ENCODE results near the gene FBXO15.

The FBXO15 gene

GRCh38 chr18:74110149-74110548 is 37.5 kb downstream of the FBXO15 start:
- DNase-seq = no peak

DNA sequence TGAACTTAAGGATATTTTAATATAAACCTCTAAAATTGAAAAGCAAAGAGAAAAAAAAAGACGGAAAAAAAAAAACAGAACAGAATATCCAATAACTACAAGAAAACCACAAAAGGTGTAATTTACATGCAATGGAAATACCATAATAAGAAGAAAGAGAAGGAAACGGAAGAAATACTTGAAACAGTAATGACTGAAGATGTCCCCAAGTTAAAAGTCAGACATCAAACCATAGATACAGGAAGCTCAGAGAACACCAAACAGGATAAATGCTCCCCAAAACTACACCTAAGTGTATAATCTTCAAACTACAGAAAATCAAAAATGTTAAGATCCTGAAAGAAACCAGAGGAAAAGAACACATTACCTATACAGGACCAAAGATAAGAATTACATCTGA is 39.2 kb downstream of the FBXO15 start:
- no peak for DNase-seq

GRCh38 chr18:74097803-74098202 is 49.8 kb downstream of the FBXO15 start:
- DNase-seq = no peak

DNA sequence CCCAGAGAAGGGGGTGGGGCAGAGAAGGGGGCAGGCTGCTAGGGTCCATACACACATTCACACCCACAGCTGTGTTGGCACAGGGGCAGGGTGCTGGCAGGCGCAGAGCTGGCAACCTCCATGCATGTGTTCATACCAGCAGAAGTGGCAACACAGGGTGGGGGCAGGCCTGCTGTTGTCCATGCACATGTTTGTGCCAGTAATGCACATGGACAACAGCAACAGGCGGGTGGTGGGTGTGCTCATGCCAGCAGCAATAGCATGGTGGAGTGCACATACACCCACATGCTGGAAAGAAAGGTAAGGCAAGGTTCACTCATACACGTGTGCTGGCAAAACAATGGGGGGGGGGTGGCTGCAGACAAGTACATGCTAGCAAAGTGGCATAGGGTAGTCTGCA is 54.7 kb downstream of the FBXO15 start:
- DNase-seq = no peak

DNA sequence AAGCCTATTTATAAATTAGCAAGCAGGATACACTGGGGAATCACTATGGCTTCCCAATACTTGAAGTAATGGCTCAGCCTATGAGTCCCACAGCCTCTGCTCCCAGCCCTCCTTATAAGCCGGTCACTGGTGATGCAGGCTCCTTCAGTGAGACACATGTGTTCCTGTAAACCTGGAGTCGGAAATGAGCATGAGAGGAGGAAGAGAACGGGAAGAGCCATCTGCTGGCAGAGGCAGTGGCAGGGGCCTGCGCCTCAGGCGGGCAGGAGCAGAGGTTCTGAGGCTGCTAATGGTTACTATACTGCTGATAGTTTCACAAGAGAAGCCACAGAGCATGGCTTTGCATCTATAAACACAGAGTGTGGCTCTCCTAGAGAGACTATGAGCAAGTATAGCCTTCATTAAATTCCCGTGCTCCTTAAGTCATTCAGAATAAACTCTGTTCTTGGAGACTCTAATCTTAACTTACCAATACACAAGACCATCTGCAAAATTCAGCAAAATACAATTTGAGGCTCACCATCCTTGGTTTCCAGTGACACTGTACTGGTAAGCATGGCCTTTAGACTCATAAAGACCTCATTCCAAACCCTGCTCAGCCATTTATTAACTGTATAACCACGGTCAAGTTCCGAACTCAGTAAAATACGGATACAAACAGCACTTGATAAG is 63.3 kb downstream of the FBXO15 start:
- no peak for DNase-seq

- DNase-seq = no peak
These were observed 64.1 kb downstream of the FBXO15 start for GRCh38 chr18:74083557-74083952.

DNA sequence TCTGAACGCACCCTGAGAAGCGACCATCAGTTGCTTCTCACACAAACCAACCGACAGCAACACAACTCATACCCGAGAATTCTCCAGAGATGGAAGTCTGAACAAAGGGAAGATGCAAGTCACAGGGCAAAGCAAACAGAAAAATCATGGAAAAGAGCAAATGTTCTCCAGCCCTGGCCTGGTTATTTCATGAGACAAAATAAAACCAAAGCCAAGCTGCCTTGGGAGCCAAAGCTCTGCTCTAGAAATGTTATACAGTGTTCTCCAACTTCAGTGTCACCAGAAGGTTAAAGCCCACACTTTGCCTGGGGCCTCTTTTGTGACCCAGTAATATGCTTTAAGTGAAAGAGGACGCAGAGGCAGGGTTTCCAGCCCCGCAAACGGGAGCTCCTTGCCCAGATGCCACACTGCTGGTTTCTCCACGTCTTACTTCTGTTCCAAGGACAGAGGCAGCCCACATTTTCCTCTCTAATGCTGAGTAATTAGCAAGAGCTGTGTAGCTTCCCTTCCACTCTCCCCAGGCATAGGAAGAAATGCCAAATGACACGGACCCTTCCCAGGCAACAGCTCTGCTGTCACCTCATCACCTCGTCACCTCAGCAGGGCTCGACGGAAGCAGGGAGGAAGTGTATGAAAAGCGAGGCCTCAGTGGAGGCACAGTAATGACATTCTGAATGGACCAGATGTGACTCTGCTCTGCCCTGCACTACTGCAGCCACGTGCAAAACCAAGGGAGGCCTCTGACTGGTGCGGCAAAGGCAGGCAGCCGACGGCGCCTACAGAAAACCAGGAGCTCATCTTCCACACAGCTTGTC is 64.7 kb downstream of the FBXO15 start:
- no peak for DNase-seq

- peak; percentile 0 for DNase-seq
These were observed 65.5 kb downstream of the FBXO15 start for GRCh38 chr18:74081966-74082741.

GRCh38 chr18:74078257-74078656 is 69.4 kb downstream of the FBXO15 start:
- DNase-seq = no peak

DNA sequence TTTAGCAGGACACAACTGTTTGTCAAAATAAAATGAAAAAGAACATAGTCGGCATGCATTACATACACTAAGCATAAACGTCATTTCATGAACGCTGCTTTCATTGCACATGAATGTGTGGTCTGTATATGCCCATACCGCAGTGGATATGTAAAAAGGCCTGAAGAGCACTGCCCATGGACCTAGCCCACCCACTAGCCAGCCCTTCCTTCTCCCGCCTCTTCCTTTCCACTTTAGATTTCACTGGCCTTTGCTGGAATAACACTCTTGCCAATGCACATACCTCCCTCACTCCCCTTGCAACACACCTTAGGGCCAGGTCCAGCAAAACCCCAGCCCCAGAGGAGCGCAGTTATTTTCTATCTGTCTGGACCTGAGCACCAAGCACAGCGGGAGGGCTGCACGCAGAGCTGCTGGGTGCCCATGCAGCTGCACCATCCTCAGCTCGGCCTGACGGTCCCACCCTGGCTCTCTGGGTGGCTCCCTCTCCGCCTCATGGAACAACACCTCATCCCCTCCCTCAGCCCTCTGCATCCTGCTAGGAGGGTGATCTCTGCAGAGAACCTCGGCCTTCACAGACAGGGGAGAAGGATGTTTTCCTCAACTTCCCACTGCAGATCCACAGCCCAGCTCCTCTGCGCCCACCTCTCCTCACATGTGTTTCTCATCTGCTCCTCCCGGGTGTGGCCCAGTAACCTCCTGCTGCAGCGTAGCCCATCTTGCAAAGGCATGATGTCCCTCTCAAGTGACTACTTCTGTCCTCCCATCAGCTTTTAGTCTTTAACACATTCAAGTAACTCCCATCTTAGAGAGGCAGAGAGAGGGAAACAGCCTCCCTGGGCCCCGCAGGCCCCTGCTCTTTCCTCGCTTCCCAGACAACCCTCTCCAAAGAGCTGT is 72.7 kb downstream of the FBXO15 start:
- DNase-seq = no peak

DNA sequence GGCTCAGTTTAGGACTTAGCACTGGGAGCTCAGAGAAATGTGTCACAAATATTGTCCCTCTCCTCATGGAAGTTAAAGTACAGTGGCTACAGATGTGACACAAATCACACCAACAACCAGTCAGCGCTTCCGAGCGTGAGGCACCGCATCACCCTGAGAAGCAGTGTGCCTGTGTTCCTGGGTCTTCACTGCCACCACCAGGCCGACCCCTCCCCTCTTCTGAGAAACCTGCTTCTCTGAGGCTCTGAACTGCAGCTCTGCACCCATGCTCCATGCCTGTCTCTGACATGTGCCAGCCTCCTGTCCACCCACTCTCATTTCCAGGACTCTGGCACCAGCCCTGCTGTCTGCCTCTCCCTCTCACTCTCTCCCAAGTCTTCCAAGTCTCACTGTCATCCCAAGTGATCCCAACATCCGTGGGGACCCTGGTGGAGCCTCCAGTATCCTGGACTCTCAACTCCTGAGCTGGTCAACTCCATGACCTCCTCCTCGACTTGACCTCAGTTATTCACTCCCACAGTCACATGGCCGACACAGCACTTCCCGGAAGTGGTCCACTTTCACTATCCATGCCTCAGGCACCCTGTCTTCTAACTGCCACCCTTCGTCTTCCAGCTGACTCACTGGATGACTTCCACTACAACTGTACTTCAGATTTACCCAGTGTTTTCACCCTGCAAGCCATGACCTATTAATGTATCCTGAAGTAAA is 73.5 kb downstream of the FBXO15 start:
- DNase-seq = no peak

DNA sequence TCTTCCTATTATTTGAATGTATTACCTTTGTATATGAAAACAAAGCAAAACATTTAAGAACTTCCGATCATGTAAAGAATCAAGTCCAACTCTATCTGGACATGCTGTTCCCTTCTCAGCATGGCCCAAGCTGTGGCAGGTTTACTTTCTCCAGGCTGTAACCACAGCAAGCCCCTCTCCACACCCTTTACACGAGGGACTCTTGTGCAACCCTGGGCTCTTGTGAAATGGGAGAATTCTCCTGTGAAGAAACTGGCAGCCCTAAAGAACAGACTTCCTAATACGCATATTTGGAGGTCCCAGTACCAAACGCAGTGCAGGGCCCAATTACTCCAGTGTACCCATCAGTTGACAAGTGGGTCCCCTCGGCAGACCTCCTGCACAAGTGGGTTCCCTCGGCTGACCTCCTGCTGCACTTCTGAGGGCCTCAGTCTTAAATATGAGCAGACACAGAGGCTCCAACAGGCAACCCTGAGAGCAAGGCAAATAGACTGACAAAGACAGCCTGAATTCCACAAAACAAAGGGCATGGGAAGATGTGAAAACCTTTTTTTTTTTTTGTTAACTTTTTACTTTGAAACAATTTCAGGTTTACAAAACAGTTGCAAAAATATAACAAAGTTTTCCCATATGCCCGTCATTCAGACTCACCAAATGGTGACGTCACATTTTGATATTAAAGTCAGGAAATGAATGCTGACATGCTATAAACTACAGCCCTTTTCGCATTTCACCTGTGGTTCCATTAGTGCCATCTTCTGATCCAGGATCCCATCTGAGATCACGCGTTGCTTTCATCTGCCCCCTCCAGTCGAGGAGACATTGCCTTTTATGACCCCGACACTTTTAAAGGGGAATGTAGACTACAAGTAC is 78.2 kb downstream of the FBXO15 start:
- DNase-seq = no peak

DNA sequence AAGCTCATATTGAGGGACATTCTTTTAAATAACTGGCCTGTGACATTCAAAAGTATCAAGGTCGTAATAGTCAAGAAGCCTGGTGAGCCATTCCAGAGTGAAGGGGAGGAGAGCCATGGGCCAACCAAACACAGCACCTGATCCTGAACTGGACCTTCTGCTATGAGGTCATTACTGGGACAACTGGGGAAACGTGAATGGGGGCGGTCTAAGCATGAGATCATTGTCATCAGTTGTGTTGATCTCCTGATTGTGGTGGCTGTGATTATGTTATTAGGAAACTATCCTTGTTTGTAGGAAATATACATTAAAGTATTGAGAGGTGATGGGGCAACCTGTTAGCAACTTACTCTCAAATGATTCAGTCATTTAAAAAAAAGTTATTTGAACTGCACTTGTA is 79.3 kb downstream of the FBXO15 start:
- DNase-seq = no peak

GRCh38 chr18:74066018-74066417 is 81.6 kb downstream of the FBXO15 start:
- DNase-seq = no peak

- DNase-seq = no peak
These were observed 82.3 kb downstream of the FBXO15 start for GRCh38 chr18:74065366-74065765.

DNA sequence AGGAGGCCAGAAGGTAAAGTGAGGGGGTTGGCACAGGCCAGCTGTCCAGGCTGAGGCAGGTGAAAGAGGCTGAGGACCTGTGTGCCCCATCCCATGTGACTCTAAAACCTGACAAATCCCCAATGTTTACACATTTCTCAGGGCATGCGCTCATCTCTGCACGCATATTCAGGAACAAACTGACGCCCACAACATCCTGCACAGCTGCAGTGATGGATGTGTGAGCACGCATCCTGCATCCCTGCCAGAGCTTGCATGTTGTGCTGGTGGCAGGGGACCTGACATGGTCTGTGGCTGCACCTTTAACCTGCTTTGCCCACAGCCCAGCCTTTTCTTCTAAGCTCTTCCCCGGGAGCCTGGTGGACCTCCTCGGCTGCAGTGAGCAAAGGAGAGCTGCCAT is 83.1 kb downstream of the FBXO15 start:
- no peak for DNase-seq

GRCh38 chr18:74063557-74063956 is 84.1 kb downstream of the FBXO15 start:
- no peak for DNase-seq

DNA sequence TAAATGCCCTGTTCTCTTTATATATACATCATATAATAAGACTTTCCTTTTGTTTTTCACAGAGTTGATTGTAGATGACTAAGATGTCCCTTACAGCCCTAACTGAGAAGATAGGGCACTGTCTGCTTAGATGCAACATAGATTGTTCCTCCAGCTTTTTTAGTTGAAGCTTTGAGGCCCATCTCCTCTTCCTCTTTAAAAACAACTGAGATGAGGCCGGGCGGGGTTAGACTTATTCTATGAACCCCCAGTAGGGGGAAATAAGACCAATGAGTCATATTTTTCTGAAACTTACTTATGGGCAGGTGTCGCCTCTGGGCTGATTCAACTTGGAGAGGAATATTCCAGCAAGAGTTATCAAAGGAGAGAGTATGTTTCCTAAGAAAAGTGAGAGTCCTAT is 84.6 kb downstream of the FBXO15 start:
- DNase-seq = no peak

- no peak for DNase-seq
These were observed 85.6 kb downstream of the FBXO15 start for GRCh38 chr18:74062037-74062436.

DNA sequence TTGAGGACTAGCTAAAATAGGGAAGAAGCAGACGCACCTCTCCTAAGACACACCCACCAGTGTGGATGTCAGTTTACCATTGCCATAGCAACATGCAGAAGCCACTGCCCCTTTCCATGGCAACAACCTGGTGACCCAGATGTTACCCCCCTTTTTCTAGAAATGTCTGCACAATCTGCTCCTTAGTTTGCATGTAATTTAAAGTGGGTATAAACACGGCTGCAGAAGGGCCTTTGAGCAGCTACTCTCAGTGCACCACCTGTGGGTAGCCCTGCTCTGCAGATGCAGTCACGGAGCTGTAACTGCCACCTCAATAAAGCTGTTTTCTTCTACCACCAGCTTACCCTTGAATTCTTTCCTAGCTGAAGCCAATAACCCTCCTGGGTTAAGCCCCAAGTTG is 87.1 kb downstream of the FBXO15 start:
- no peak for DNase-seq

DNA sequence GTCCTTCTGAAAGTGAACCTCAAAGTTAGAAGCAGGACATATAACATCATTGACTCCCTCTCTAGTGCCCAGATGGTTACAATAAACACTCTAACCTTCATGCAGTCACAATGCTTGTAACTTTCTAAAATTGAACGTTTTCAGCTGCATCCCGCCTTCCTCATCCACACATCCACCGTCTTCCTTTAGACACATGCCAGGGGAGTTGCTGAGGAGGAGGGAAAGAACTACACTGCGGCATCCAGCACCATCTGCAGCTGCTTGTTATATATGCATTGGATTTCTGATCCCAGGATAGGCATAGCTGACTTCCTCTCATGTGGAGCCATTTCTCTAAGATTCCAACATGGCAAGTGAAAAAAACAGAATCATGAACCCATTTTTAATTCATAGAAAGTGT is 96.8 kb downstream of the FBXO15 start:
- no peak for DNase-seq
